H1 (cell line): ENCODE measurements around the gene PLEKHB1. TPM values are rescaled to one million over a fixed set of nuclear protein-coding genes. Genes with fewer than 3 reads are reported as not detected.

Experiments used
- CTCF ChIA-PET: fragments of 300-600 bp; sonication (Branson Sonifier 250); formaldehyde crosslinking; loops from one replicate; lab custom pipeline; 2021; ENCODE audit not compliant: partially characterized antibody; lab: Charles Lee
- POLR2A ChIA-PET: fragments of 300-600 bp; sonication (Branson Sonifier 250); formaldehyde crosslinking; loops from one replicate; lab custom pipeline; 2021; ENCODE audit warnings: inconsistent platforms; ENCODE audit not compliant: partially characterized antibody; lab: Charles Lee
- DNase-seq, 2 experiments: peaks; one replicate each; pipeline versions ENCODE4 v3.0.0 to v3.0.0-alpha.2; 2010 to 2022; ENCODE audit warnings: low spot score in 2 of 2, low read depth in 1 of 2, mixed read lengths in 1 of 2
- FAIRE-seq: peaks from 2 replicates; lab custom pipeline; 2011; peaks lifted over from hg19 to GRCh38; lab: Jason Lieb, UNC
- H2AFZ ChIP-seq: 2 replicates; pipeline ENCODE4 v1.8.1; 2012; ENCODE audit warnings: low read length, inconsistent platforms
- H2AK5ac ChIP-seq: 2 replicates; pipeline ENCODE4 v1.6.1; 2013; ENCODE audit warnings: low read depth, low read length
- H2BK120ac ChIP-seq: replicated peaks from 2 replicates; pipeline ENCODE3; 2013; ENCODE audit warnings: low read depth, low read length, inconsistent platforms
- H2BK12ac ChIP-seq: 2 replicates; pipeline ENCODE4 v1.6.1; 2013; ENCODE audit warnings: low read depth, low read length
- H2BK15ac ChIP-seq: 2 replicates; pipeline ENCODE4 v1.6.1; 2013; ENCODE audit warnings: low read length
- H2BK20ac ChIP-seq: 2 replicates; pipeline ENCODE4 v1.6.1; 2013; ENCODE audit warnings: low read length
- H2BK5ac ChIP-seq: 2 replicates; pipeline ENCODE4 v1.6.1; 2013; ENCODE audit warnings: low read depth, low read length
- H3K14ac ChIP-seq: 2 replicates; pipeline ENCODE4 v1.6.1; 2013; ENCODE audit warnings: inconsistent platforms; ENCODE audit not compliant: insufficient read length
- H3K18ac ChIP-seq: 2 replicates; pipeline ENCODE4 v1.6.1; 2013; ENCODE audit warnings: low read length; ENCODE audit errors: extremely low read depth
- H3K23ac ChIP-seq: 2 replicates; pipeline ENCODE4 v1.6.1; 2013; ENCODE audit warnings: inconsistent platforms; ENCODE audit not compliant: insufficient read length
- H3K23me2 ChIP-seq: 2 replicates; pipeline ENCODE4 v1.6.1; 2013; ENCODE audit warnings: low read depth, low read length
- H3K27ac ChIP-seq: 2 replicates; pipeline ENCODE4 v1.6.1; 2011; ENCODE audit warnings: low read depth, low read length, inconsistent platforms
- H3K27me3 ChIP-seq, 4 experiments: replicated peaks in 1 of 4; 1 replicate in 1 of 4; 2 replicates in 3 of 4; pipeline versions ENCODE4 v1.6.1 to v1.8.1; 2011 to 2013; ENCODE audit warnings: low read length in 3 of 4, mild to moderate bottlenecking in 3 of 4, inconsistent platforms in 2 of 4, mixed read lengths in 2 of 4, moderate library complexity in 1 of 4; ENCODE audit not compliant: control insufficient read depth in 3 of 4, insufficient read depth in 3 of 4; ENCODE audit errors: extremely low read depth in 1 of 4
- H3K36me3 ChIP-seq, 4 experiments: 2 replicates each; pipeline versions ENCODE4 v1.6.1 to v1.8.1; 2011 to 2013; ENCODE audit warnings: mild to moderate bottlenecking in 4 of 4, low read length in 3 of 4, moderate library complexity in 2 of 4, control low read depth in 1 of 4, inconsistent platforms in 1 of 4; ENCODE audit not compliant: insufficient read depth in 4 of 4, control insufficient read depth in 2 of 4
- H3K4ac ChIP-seq: replicated peaks from 2 replicates; pipeline ENCODE3; 2013; ENCODE audit warnings: low read length, low read depth, mixed read lengths, inconsistent platforms; ENCODE audit not compliant: insufficient read length
- H3K4me1 ChIP-seq, 4 experiments: replicated peaks in 1 of 4; 1 replicate in 1 of 4; 2 replicates in 3 of 4; pipeline versions ENCODE4 v1.6.1 to v1.8.1; 2011 to 2013; ENCODE audit warnings: low read length in 3 of 4, inconsistent platforms in 2 of 4, mixed read lengths in 1 of 4; ENCODE audit not compliant: insufficient read depth in 4 of 4, control insufficient read depth in 3 of 4
- H3K4me2 ChIP-seq, 2 experiments: 2 replicates each; pipeline versions ENCODE4 v1.6.1 to v1.8.1; 2011 to 2013; ENCODE audit warnings: low read depth in 2 of 2, low read length in 2 of 2, control low read depth in 1 of 2, inconsistent platforms in 1 of 2, mild to moderate bottlenecking in 1 of 2; ENCODE audit not compliant: insufficient read depth in 1 of 2
- H3K4me3 ChIP-seq, 4 experiments: fragments of 200-600, 300-600 bp in 1 of 4; sonication (generic), shearing (Covaris generic), sonication (Bioruptor Twin) in 1 of 4; 2 replicates each; pipeline versions ENCODE4 v1.5.1 to v1.8.1; 2011 to 2016; ENCODE audit warnings: low read length in 4 of 4, low read depth in 3 of 4, control low read depth in 2 of 4, inconsistent platforms in 2 of 4, mild to moderate bottlenecking in 2 of 4, mixed read lengths in 1 of 4, moderate library complexity in 1 of 4; ENCODE audit not compliant: insufficient read depth in 2 of 4; ENCODE audit errors: extremely low read depth in 1 of 4
- H3K56ac ChIP-seq: replicated peaks from 2 replicates; pipeline ENCODE3; 2013; ENCODE audit warnings: low read depth, mild to moderate bottlenecking, mixed read lengths, low read length, inconsistent platforms; ENCODE audit not compliant: insufficient read length
- H3K79me1 ChIP-seq: 2 replicates; pipeline ENCODE4 v1.6.1; 2013; ENCODE audit warnings: low read depth, low read length, control low read depth
- H3K79me2 ChIP-seq, 2 experiments: 2 replicates each; pipeline versions ENCODE4 v1.6.1 to v1.8.1; 2012 to 2013; ENCODE audit warnings: low read length in 2 of 2, mild to moderate bottlenecking in 2 of 2, inconsistent platforms in 1 of 2; ENCODE audit not compliant: insufficient read depth in 2 of 2, control insufficient read depth in 1 of 2
- H3K9ac ChIP-seq, 4 experiments: replicated peaks in 1 of 4; 1 replicate in 1 of 4; 2 replicates in 3 of 4; pipeline versions ENCODE4 v1.6.1 to v1.8.1; 2011 to 2013; ENCODE audit warnings: low read depth in 3 of 4, low read length in 3 of 4, control low read depth in 2 of 4, mild to moderate bottlenecking in 2 of 4, moderate library complexity in 2 of 4, inconsistent platforms in 1 of 4; ENCODE audit errors: extremely low read depth in 1 of 4
- H3K9me3 ChIP-seq, 2 experiments: 2 replicates each; pipeline versions ENCODE4 v1.6.1 to v1.8.1; 2012 to 2013; ENCODE audit warnings: mild to moderate bottlenecking in 2 of 2, moderate library complexity in 2 of 2, control low read depth in 1 of 2, inconsistent platforms in 1 of 2, low read depth in 1 of 2, low read length in 1 of 2, mixed read lengths in 1 of 2; ENCODE audit not compliant: insufficient read depth in 2 of 2
- H4K20me1 ChIP-seq, 2 experiments: replicated peaks in 1 of 2; 2 replicates each; pipeline versions ENCODE3 to v1.8.1; 2011 to 2013; ENCODE audit warnings: inconsistent platforms in 2 of 2, low read length in 2 of 2, mild to moderate bottlenecking in 1 of 2; ENCODE audit not compliant: insufficient read depth in 2 of 2, control insufficient read depth in 1 of 2
- H4K5ac ChIP-seq: 2 replicates; pipeline ENCODE4 v1.6.1; 2013; ENCODE audit warnings: low read length, low read depth, mixed read lengths, inconsistent platforms; ENCODE audit not compliant: insufficient read length
- H4K8ac ChIP-seq: 2 replicates; pipeline ENCODE4 v1.8.0; 2013; ENCODE audit warnings: mild to moderate bottlenecking, moderate library complexity, low read length, inconsistent platforms; ENCODE audit not compliant: insufficient read depth; ENCODE audit errors: extremely low read depth
- H4K91ac ChIP-seq: replicated peaks from 2 replicates; pipeline ENCODE3; 2013; ENCODE audit warnings: low read length, mixed read lengths, inconsistent platforms; ENCODE audit not compliant: insufficient read length
- ATF3 ChIP-seq: IDR thresholded peaks from 2 replicates; pipeline ENCODE4 v1.6.1; 2011; ENCODE audit warnings: low read depth, mild to moderate bottlenecking, low read length; ENCODE audit not compliant: insufficient read depth
- CTBP2 ChIP-seq: IDR thresholded peaks from 2 replicates; pipeline ENCODE4 v1.7.0; 2011; ENCODE audit warnings: borderline replicate concordance, mild to moderate bottlenecking, moderate library complexity, mixed read lengths, low read length; ENCODE audit not compliant: insufficient read depth, insufficient read length
- KDM4A ChIP-seq: IDR thresholded peaks from one replicate; pipeline ENCODE4 v1.7.1; 2012; ENCODE audit warnings: low read depth, mild to moderate bottlenecking, moderate library complexity, low read length, inconsistent platforms; ENCODE audit not compliant: severe bottlenecking
- MAX ChIP-seq: IDR thresholded peaks from 2 replicates; pipeline ENCODE4 v1.6.1; 2012; ENCODE audit warnings: inconsistent platforms
- PHF8 ChIP-seq: fragments of 200-600 bp; sonication (generic); conservative IDR thresholded peaks from 2 replicates; pipeline ENCODE4 v1.7.1; 2012; ENCODE audit warnings: low read depth, mild to moderate bottlenecking, inconsistent platforms, low read length, moderate library complexity
- SIN3A ChIP-seq, 2 experiments: IDR thresholded peaks in 1 of 2; conservative IDR thresholded peaks in 1 of 2; 2 replicates each; pipeline ENCODE4 v1.6.1; 2011 to 2012; ENCODE audit warnings: low read length in 2 of 2, improper control_type of control experiment in 1 of 2, low read depth in 1 of 2, mild to moderate bottlenecking in 1 of 2
- ZNF274 ChIP-seq: IDR thresholded peaks from 2 replicates; pipeline ENCODE4 v1.7.0; 2012; ENCODE audit warnings: low read length, borderline replicate concordance; ENCODE audit errors: extremely low read depth
- WGBS, 2 experiments: shearing (Covaris generic) in 1 of 2; methylation state at CpG; one replicate each; pipeline versions ENCODE4 v1.1.6 to v1.1.7; 2013 to 2015; ENCODE audit warnings: low lambda C conversion rate in 2 of 2, mixed read lengths in 2 of 2, inconsistent platforms in 1 of 2, low coverage in 1 of 2, missing lambda C conversion rate in 1 of 2; ENCODE audit not compliant: insufficient replicate concordance in 2 of 2, insufficient coverage in 1 of 2, insufficient read length in 1 of 2; ENCODE audit errors: extremely low coverage in 1 of 2, missing lambda C conversion rate in 1 of 2; 5-methylcytosine and 5-hydroxymethylcytosine counted together
- polyA plus RNA-seq, 7 experiments: library from polyadenylated mRNA; depleted of rRNA in 3 of 7; stranded (reverse) in 5 of 7; unstranded in 2 of 7; fragments of >200 nt in 5 of 7; fragments of 200-250 nt in 2 of 7; gene quantifications; 1 replicate in 5 of 7; 2 replicates in 1 of 7; 4 replicates in 1 of 7; pipeline versions ENCODE4 v1.2.1 to v1.2.3, GENCODE V29; 2011 to 2013; ENCODE audit warnings: missing spikeins in 2 of 7, mixed read lengths in 2 of 7
- total RNA-seq: library from RNA; stranded (reverse); fragmentation: NEBNext Ultra II Directional; extraction: Animal tissue kit (Norgen Biotek cat#: 25700); gene quantifications from 2 replicates; pipeline ENCODE4 v1.2.1, GENCODE V29; 2021

Gene PLEKHB1
- total and polyA plus RNA-seq, 2 of the 8 experiments (the other 6 are each of a cell fraction or from before 2014, with no cell fraction given) = 14.8 to 24.5 TPM

GRCh38 chr11:73645121-73645969, 1.0 kb upstream of the PLEKHB1 start:
- Histone ChIP-seq H3K23me2 (peaks cover 16% of the 10 kb centered on the region), H3K9ac (peak overlapping the region in 3 of 4 experiments; percentile 12 to 49 (median 16); a peak in 4 of 7 replicates), H2BK20ac (peak overlapping the region; percentile 2; the same call in 1 of the 2 replicates), H3K9me3 (no peaks in the 10 kb centered on the region), H2BK120ac (no peak overlapping the region), H3K27ac (no peak overlapping the region), H4K5ac (peak overlapping the region; percentile 68), H2BK5ac (peak overlapping the region; percentile 81; the same call in 1 of the 2 replicates), H4K91ac (no peak overlapping the region), H2AFZ (peak overlapping the region; percentile 92), H3K36me3 (no peaks in the 10 kb centered on the region), H3K23ac (no peak overlapping the region), H2BK12ac (peak overlapping the region; percentile 56; the same call in 1 of the 2 replicates), H4K20me1 (no peaks in the 10 kb centered on the region), H3K27me3 (peaks cover 0 to 4% (median 0%) of the 10 kb centered on the region in 4 experiments; a peak in 3 of 7 replicates), H3K56ac (no peak overlapping the region), H3K4me3 (peak overlapping the region; percentile 55 to 70 (median 61)), H2BK15ac (peak overlapping the region; percentile 92; the same call in 1 of the 2 replicates), H2AK5ac (no peak overlapping the region), H3K4me2 (peak overlapping the region; percentile 96 to 97), H3K4me1 (peaks cover 3 to 17% (median 13%) of the 10 kb centered on the region in 4 experiments), H3K79me1 (no peaks in the 10 kb centered on the region), H3K79me2 (no peaks in the 10 kb centered on the region), H3K14ac (no peak overlapping the region), H3K18ac (peak overlapping the region; percentile 84; the same call in 1 of the 2 replicates), H3K4ac (no peak overlapping the region), H4K8ac (peak overlapping the region; percentile 47; the same call in 1 of the 2 replicates)
- POLR2A ChIA-PET = interaction anchor here (0.7 to 4.5 kb wide), 5 partner anchors 11 to 15 kb away, joined by 3 to 31 read pairs (median 5); no protein-coding TSS in a partner anchor
- DNase-seq = peak in 1 of 2 experiments; percentile 59
- FAIRE-seq = no peak
- 21% methylated on average over 14 of the region's 16 CpGs; no CpG with 5 or more reads in 1 of the 2 experiments for WGBS, 2 experiments
- CTCF ChIA-PET = interaction anchor here (0.8 to 30.1 kb wide), 6 partner anchors 4 to 348 kb away, joined by 3 to 653 read pairs (median 10); partner anchors contain the start of gene PLEKHB1
- TF ChIP-seq KDM4A (no peak), MAX (no peak), CTBP2 (peak; percentile 35), SIN3A (conservative IDR thresholded peaks at IDR 0.05 in 1 of 2, IDR thresholded peaks at IDR 0.05 in 1 of 2; ENCODE audit: low read depth in 1 of 2, low read length in 2 of 2) (no peak), PHF8 (no peak), ZNF274 (no peak), ATF3 (no peak)
